Breast epithelium (tissue), 3 donors: ENCODE measurements around the gene ADD3.

Experiments used
- CTCF ChIP-seq, 3 donors: fragments of 450-650 bp; IDR thresholded peaks; one replicate each; pipeline ENCODE4 v1.5.1; 2016 to 2017; ENCODE audit warnings: antibody characterized with exemption in 3 of 3, mild to moderate bottlenecking in 3 of 3, moderate library complexity in 3 of 3
- POLR2A ChIP-seq: fragments of 450-650 bp; IDR thresholded peaks from one replicate; pipeline ENCODE4 v1.6.1; 2016; ENCODE audit warnings: antibody characterized with exemption, mild to moderate bottlenecking, moderate library complexity

DNA sequence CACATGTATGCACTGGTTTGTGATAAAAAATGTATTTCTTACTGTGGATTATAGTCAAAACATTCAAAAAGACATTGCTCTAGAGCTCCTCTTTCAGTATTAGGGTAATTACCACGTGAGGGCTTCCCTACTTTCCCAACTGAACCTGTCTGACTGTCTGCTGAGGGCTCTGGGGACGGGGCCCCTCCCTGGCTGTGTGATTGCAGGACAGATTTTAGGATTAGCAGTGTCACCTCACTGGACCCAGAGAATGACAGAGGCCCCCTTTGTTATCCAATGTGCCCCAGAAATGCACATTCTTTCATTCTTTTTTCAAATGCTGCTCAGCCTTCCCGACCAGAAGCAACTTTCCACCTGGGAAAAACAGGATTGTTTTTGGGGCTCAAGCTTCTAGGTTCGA lies 156.1 kb downstream of the ADD3 start:
- TF ChIP-seq CTCF (IDR thresholded peaks at IDR 0.05) (no peak), POLR2A (no peak)
